Measurements from ENCODE around the gene TAX1BP3.

The TAX1BP3 gene

GRCh38 chr17:3688027-3688553, 19.7 kb upstream of the TAX1BP3 start:
- DNase-seq: no peak

GRCh38 chr17:3685174-3685573, 16.8 kb upstream of the TAX1BP3 start:
- DNase-seq: no peak

- DNase-seq: no peak
Measured at GRCh38 chr17:3683054-3683511, 14.7 kb upstream of the TAX1BP3 start.

GRCh38 chr17:3682033-3682432, 13.7 kb upstream of the TAX1BP3 start:
- DNase-seq: no peak

GRCh38 chr17:3681565-3681964, 13.2 kb upstream of the TAX1BP3 start:
- no peak for DNase-seq

- no peak for DNase-seq
Measured at GRCh38 chr17:3681057-3681456, 12.7 kb upstream of the TAX1BP3 start.

- no peak for DNase-seq
Measured at GRCh38 chr17:3679531-3680126, 11.3 kb upstream of the TAX1BP3 start.

GRCh38 chr17:3678821-3679530, 10.6 kb upstream of the TAX1BP3 start:
- DNase-seq: no peak

GRCh38 chr17:3678095-3678820, 9.9 kb upstream of the TAX1BP3 start:
- DNase-seq: no peak

GRCh38 chr17:3675886-3676285, 7.5 kb upstream of the TAX1BP3 start:
- DNase-seq: no peak

GRCh38 chr17:3672571-3672970, 4.2 kb upstream of the TAX1BP3 start:
- DNase-seq: no peak

GRCh38 chr17:3669548-3669947, 1.2 kb upstream of the TAX1BP3 start:
- no peak for DNase-seq

GRCh38 chr17:3669085-3669347, 638 bp upstream of the TAX1BP3 start:
- DNase-seq: no peak

GRCh38 chr17:3667366-3668278, 756 bp downstream of the TAX1BP3 start:
- DNase-seq: peak; percentile 77

- no peak for DNase-seq
Measured at GRCh38 chr17:3666516-3666915, 1.9 kb downstream of the TAX1BP3 start.

- no peak for DNase-seq
Measured at GRCh38 chr17:3665834-3666233, 2.5 kb downstream of the TAX1BP3 start.

- no peak for DNase-seq
Measured at GRCh38 chr17:3663102-3664011, 5.0 kb downstream of the TAX1BP3 start.

GRCh38 chr17:3660311-3660891, 8.0 kb downstream of the TAX1BP3 start:
- no peak for DNase-seq

- DNase-seq: peak; percentile 17
Measured at GRCh38 chr17:3659541-3660111, 8.8 kb downstream of the TAX1BP3 start.

GRCh38 chr17:3658784-3659449, 9.5 kb downstream of the TAX1BP3 start:
- no peak for DNase-seq

Data from GOT3 (cell line).